Kidney glomerular epithelial cell (primary cell): ENCODE data around the gene SORCS1.

Source experiments
- DNase-seq: peaks from one replicate; lab custom pipeline; 2025; lab: John Stamatoyannopoulos, UW

The SORCS1 gene

GRCh38 chr10:106741006-106741530, 423.4 kb downstream of the SORCS1 start:
- DNase-seq = no peak

- no peak for DNase-seq
Measured at GRCh38 chr10:106740071-106740470, 424.4 kb downstream of the SORCS1 start.

- no peak for DNase-seq
Measured at GRCh38 chr10:106734220-106734619, 430.3 kb downstream of the SORCS1 start.

- DNase-seq = no peak
Measured at GRCh38 chr10:106728232-106728631, 436.3 kb downstream of the SORCS1 start.

DNA sequence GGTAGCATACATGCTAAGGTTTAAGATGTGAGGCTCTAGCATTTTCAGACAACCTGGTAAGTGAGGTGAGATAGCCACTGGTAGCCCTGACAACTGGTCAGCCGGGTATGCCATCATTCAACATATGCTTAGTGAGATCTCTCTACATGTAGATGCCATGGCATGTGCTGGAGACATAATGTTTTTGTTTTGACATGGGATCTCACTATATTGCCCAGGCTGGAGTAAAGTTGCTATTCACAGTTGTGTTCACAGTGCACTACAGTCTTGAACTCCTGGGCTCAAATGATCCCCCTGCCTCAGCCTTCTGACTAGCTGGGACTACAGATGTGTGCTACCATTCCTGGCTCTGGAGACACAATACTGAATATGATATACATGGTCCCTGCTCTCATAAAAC, 437.3 kb downstream of the SORCS1 start:
- no peak for DNase-seq

GRCh38 chr10:106722524-106722923, 442.0 kb downstream of the SORCS1 start:
- no peak for DNase-seq

DNA sequence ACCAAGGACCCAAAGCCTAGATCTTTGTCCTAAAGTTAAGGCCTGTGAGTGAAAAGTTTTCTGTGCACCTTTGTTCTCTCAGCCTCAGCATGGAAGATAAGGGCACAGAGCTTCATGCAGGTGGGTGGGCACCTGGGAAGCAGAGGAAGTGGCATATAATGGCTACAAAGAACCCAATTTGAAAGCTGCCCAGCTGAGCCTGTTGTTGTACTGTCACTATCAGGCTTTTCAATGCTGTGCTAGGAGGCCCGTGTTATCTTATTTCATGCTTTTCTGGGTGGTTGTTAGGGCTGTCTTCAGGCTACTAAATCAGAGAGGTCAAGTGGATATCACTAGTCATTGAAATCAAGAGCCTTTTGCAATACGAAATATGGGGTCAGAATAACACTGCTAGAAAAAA, 443.8 kb downstream of the SORCS1 start:
- DNase-seq = no peak

DNA sequence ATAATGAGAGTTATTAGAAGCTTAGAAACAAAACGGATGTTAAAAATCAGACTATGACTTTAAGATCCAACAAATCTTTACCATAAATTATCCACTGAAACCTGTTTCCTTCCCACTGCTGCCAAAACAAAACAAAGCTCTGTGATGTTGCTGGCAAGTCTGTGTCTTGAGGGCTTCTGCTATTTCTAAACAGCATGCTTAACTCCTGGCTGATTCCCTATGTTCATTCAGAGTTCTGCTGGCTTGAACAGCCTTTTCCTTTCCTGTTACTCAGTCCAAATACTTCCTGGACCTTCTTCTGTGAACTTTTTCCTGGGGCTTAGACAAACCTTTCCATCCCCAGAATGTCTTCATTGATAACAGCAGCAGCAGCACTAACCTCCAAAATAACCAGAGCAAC, 448.1 kb downstream of the SORCS1 start:
- DNase-seq = no peak

DNA sequence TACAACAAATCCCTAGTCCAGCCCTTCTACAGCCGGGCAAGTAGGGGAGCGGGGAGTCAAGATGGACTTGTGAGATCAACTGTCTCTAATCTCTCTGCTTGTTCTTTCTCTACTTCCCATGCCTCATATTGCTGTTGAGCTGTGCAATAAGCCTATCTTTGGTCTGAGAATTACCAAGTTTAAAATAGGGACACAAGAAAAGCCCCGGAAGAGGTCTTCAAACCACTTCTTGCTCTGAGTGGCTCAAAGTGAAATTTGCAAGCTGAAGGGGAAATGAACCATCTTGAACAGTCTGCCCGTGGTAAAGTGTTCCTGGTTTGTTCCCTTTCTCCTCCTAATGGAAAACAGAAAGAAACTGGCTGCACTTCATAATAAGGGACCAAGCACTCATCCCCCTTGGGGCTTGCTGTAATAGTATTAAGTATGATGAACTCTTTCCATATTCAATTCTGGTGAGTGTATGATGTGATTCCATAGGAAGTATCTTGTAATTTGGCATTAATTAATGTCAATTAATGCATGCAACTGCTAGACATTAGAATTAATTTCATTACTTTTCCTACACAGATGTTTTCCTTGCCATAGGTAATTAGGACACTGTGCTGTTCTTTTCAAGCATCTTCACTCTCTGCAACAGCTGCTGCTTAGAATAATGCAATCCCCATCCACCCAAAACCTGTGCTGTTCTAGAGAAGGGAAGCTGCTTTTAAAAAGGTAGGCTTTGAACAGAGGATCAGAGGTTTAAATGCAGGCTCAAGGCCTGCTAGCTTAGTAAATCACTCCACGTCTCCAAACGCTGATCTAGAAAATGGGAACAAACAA, 449.6 kb downstream of the SORCS1 start:
- DNase-seq = no peak

GRCh38 chr10:106713846-106714245, 450.7 kb downstream of the SORCS1 start:
- no peak for DNase-seq

DNA sequence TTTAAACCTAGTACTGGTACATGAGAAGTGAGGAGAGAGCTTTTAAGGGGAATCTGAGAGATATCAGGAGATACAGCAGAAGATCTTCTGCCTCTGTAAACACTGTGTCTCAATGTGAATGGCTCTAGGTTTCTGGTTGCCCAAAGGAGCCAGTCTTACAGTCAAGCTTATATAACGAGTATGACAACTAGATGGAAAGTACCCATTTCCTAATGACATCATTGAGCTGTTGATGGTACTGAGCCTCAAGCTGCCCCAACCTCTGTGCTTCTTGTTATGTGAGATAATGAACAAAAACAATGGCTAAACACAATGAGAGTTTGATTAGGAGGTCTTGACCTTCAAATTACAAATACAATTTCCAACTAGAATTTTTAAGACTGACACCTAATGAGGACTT, 451.5 kb downstream of the SORCS1 start:
- no peak for DNase-seq

DNA sequence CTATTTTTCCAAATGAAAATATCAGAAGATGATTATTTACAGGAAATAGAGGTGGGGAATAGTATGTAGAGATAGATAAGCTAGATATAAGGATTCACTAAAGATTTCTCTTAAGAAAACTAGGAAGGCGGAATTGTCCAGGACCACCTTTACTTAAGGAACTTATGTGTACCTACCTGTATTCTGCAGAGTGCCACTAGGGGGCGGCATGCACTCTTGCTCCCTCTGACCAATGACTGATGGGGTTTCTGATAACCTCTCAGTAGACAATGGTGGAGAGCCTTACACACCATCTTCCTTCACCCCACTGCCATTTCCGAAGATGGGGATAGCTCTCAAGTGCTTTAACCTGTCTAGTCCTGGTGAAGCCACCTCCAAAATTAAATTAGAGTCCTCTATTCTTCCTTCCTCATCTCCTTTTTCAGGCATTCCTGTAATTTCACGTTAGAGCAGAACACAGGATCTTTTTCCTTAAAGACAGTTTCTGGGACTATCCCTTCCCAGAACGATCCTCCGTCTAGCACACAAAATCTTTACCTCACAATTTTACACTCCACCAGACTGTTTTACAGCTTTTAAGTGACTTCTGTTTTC, 453.1 kb downstream of the SORCS1 start:
- DNase-seq = peak; percentile 8

DNA sequence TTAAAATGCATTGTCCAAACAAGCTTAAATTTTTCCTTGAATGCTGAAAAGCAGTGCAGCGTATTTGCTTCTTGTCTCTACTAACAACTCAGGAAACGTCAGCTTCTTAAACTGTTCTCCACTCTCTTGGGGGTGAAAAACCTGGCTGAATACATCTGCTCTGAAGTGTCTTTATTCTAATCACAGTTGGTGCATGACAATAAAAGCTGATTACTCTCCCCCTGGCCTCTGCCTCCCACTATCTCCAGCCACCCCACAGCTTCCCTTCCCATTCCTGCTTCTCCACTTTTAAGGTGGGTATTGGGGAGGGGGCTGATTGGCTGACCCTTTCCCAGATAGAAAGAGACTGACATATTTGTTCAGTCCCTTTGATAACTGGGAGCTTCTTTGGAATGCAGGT, 456.0 kb downstream of the SORCS1 start:
- no peak for DNase-seq

- DNase-seq = no peak
Measured at GRCh38 chr10:106707657-106708056, 456.8 kb downstream of the SORCS1 start.

DNA sequence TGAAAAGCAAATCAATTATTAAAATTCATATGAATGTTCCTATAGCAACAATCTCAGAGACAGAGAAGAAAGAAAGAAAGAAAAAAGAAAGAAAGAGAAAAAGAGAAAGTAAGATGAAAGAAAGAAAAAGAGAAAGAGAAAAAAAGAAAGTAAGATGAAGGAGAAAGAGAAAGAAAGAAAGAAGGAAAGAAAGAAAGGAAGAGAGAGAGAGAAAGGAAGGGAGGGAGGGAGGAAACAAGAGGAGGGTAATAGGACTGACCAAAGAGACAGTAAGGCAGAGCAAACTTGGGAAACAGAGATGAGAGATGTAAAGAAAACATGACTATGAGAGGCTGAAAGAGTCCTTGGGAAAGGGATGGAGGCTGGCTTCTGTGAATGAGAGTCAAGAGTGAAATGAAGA, 458.4 kb downstream of the SORCS1 start:
- DNase-seq = no peak

- DNase-seq = peak; percentile 74
Measured at GRCh38 chr10:106705681-106706100, 458.8 kb downstream of the SORCS1 start.

DNA sequence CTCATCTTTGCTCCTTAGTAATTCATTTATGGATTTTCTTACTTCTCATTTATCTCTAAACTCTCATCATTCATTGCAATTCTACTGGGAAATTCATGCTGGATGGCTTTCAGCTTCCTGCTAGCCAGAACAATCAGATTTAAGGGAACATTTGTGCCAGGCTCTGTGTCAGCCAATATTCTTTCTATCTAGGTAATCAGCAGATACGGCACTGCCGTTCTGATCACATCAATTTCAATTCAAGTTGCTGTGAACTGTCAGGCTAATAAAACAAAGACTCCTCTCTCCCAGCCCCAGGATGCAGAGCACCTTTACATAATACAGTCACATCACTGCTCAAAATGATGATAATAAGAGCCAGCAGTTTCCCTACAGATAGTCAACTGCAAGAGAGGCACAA, 468.3 kb downstream of the SORCS1 start:
- DNase-seq = no peak

GRCh38 chr10:106694696-106695095, 469.8 kb downstream of the SORCS1 start:
- no peak for DNase-seq

- no peak for DNase-seq
Measured at GRCh38 chr10:106682175-106682574, 482.3 kb downstream of the SORCS1 start.

DNA sequence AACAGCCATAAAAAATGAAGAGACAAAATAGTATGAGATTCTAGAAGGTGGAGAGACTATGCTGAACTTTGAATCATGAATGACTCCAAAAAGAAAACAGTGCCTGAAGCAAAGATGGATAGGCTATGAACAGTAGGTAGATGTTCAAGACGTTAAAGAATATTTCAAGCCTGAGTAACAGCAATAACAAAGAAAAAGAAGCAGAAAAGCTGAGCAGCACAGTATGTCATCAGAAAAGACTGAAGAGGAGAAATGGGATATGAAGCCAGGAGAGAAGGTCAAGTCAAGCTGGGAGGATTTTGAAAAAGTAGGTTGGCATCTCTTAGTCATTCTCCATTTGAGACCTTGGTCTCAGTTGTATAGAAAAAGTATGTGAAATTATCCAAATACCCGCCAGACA, 484.4 kb downstream of the SORCS1 start:
- no peak for DNase-seq

GRCh38 chr10:106679314-106679713, 485.2 kb downstream of the SORCS1 start:
- no peak for DNase-seq

DNA sequence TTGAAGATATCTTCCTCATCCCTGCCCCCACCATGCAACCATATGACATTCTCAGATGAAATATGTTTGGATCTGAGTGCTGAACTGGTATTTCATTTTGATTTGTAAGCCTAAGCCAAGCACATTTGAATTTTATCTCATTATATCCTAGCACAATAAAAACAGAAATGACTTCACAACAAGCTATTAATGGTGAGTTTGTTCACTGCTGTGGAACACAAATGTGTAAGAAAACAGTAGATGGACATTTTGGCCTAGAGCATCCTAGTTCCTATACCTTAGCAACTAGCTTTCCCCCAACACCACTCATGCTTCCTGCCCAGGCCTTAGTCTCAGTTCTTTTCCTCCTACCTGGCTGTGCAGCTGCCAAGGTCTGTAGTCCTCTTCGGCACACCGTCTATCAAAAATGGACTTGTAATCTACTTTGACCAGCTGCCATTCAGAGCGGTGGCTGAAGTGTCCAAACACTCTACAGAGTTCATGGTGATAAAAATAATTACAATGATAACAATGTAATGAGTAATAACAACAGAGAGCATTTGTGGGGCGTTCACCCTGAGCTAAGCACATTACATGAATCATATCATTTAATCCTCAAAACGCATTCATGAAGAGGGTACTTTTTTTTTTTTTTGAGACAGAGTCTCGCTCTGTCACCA, 491.9 kb downstream of the SORCS1 start:
- no peak for DNase-seq

- DNase-seq = no peak
Measured at GRCh38 chr10:106661767-106662140, 502.8 kb downstream of the SORCS1 start.
